Measurements from ENCODE around the gene RNF8.

- TF ChIP-seq CTCF (IDR thresholded peaks at IDR 0.05; ENCODE audit: low read depth, low read length) (no peak), EZH2phosphoT487 (IDR thresholded peaks at IDR 0.05; ENCODE audit: low read depth) (no peak)
These were observed 42.8 kb upstream of the RNF8 start for GRCh38 chr6:37310966-37311365.

All from OCI-LY3 (cell line).